ENCODE measurements around the gene PLA2G2C. TPM values are rescaled to one million over a fixed set of nuclear protein-coding genes. Genes with fewer than 3 reads are reported as not detected.
A peak's percentile ranks its signal among the peaks of the same experiment; 100 is the strongest.

PLA2G2C gene
- total and polyA plus RNA-seq, 2 of the 13 experiments (the other 11 are each of a cell fraction or from before 2014, with no cell fraction given) = not detected

- Histone ChIP-seq H4K20me1 (ENCODE audit: insufficient read depth, low read length) (no peaks in the 10 kb centered on the region), H3K9me3 (ENCODE audit: low read length) (no peaks in the 10 kb centered on the region), H3K27me3 (ENCODE audit: control insufficient read depth in 1 of 2, insufficient read depth in 2 of 2, low read length in 2 of 2) (peaks cover 3 to 22% of the 10 kb centered on the region in 2 experiments; a peak in 3 of 5 replicates), H2AFZ (ENCODE audit: low read length) (no peak overlapping the region), H3K79me2 (ENCODE audit: insufficient read depth, low read length) (no peaks in the 10 kb centered on the region), H3K36me3 (replicated peaks in 1 of 2; ENCODE audit: control insufficient read depth in 1 of 2, insufficient read depth in 2 of 2, low read length in 2 of 2) (no peaks in the 10 kb centered on the region), H3K9ac (ENCODE audit: insufficient read depth, low read depth, low read length) (no peak overlapping the region), H3K4me2 (ENCODE audit: low read depth, low read length) (no peak overlapping the region), H3K4me1 (ENCODE audit: insufficient read depth, low read length) (peaks cover 5% of the 10 kb centered on the region; the same call in 1 of the 2 replicates), H3K27ac (ENCODE audit: extremely low read length, insufficient read depth, low read length) (no peak overlapping the region), H3K4me3 (replicated peaks in 1 of 3; ENCODE audit: insufficient read depth in 1 of 3, low read depth in 2 of 3, low read length in 3 of 3) (no peak overlapping the region)
- 33% methylated on average over 3 of the region's 3 CpGs for whole genome bisulfite sequencing (ENCODE audit: low lambda C conversion rate)
- FAIRE-seq (no peak), ATAC-seq (no peak), DNase-seq (ENCODE audit: low spot score) (no peak)
- BruUV-seq (replicated peaks) = no TSS peak
- in situ Hi-C loops (cut with HindIII; ENCODE audit: extremely low pct_ligation_motif_present, low pct_unique_long_range_greater_than_20kb) (loop anchor here (10.0 kb wide), 1 partner anchor 225 kb away; the partner anchor contains the start of gene PLA2G2A), intact Hi-C loops (cut with micrococcal nuclease; ENCODE audit: unreplicated experiment) (no loop called here)
- ChIA-PET POLR2A (no interaction called here), CTCF (ENCODE audit: low intra/inter-chr PET ratio, low total read pairs) (no interaction called here)
- no peak for TF ChIP-seq ZNF639 (CRISPR knock-in tag; conservative IDR thresholded peaks at IDR 0.05)
- no peak for TF ChIP-seq ZNF605 (CRISPR knock-in tag; IDR thresholded peaks at IDR 0.05)
- no peak for TF ChIP-seq ZNF572 (CRISPR knock-in tag; IDR thresholded peaks at IDR 0.05)
- TF ChIP-seq ETV6 (CRISPR knock-in tag; conservative IDR thresholded peaks at IDR 0.05) = no peak
Measured at GRCh38 chr1:20199403-20199802, 13.1 kb upstream of the PLA2G2C start.

GRCh38 chr1:20198918-20199317 lies 12.6 kb upstream of the PLA2G2C start:
- WGBS (ENCODE audit: low lambda C conversion rate) = 2% methylated on average over 7 of the region's 7 CpGs
- H4K20me1 ChIP-seq (ENCODE audit: insufficient read depth, low read length) = no peaks in the 10 kb centered on the region
- no peak overlapping the region for H2AFZ ChIP-seq (ENCODE audit: low read length)
- H3K27ac ChIP-seq (ENCODE audit: extremely low read length, insufficient read depth, low read length) = no peak overlapping the region
- CTCF ChIA-PET (ENCODE audit: low intra/inter-chr PET ratio, low total read pairs) = no interaction called here
- FAIRE-seq (no peak), ATAC-seq (no peak), DNase-seq (ENCODE audit: low spot score) (no peak)
- no peak overlapping the region for H3K9ac ChIP-seq (ENCODE audit: insufficient read depth, low read depth, low read length)
- H3K79me2 ChIP-seq (ENCODE audit: insufficient read depth, low read length) = no peaks in the 10 kb centered on the region
- no TSS peak for BruUV-seq (replicated peaks)
- no peak overlapping the region for H3K4me3 ChIP-seq (replicated peaks in 1 of 3; ENCODE audit: insufficient read depth in 1 of 3, low read depth in 2 of 3, low read length in 3 of 3)
- H3K36me3 ChIP-seq (replicated peaks in 1 of 2; ENCODE audit: control insufficient read depth in 1 of 2, insufficient read depth in 2 of 2, low read length in 2 of 2) = no peaks in the 10 kb centered on the region
- H3K4me1 ChIP-seq (ENCODE audit: insufficient read depth, low read length) = peaks cover 5% of the 10 kb centered on the region; the same call in 1 of the 2 replicates
- intact Hi-C loops (cut with micrococcal nuclease; ENCODE audit: unreplicated experiment) = no loop called here
- H3K4me2 ChIP-seq (ENCODE audit: low read depth, low read length) = no peak overlapping the region
- peaks cover 3 to 22% of the 10 kb centered on the region in 2 experiments; a peak in 3 of 5 replicates for H3K27me3 ChIP-seq (ENCODE audit: control insufficient read depth in 1 of 2, insufficient read depth in 2 of 2, low read length in 2 of 2)
- in situ Hi-C loops (cut with HindIII; ENCODE audit: extremely low pct_ligation_motif_present, low pct_unique_long_range_greater_than_20kb) = loop anchor here (10.0 kb wide), 1 partner anchor 224 kb away; the partner anchor contains the start of gene PLA2G2A
- POLR2A ChIA-PET = no interaction called here
- no peaks in the 10 kb centered on the region for H3K9me3 ChIP-seq (ENCODE audit: low read length)
- TF ChIP-seq BCL6 (CRISPR knock-in tag; IDR thresholded peaks at IDR 0.05) (peak; percentile 88), ZBTB42 (CRISPR knock-in tag; IDR thresholded peaks at IDR 0.05) (no peak), ZNF816 (CRISPR knock-in tag; IDR thresholded peaks at IDR 0.05; ENCODE audit: borderline replicate concordance) (no peak), ZNF850 (CRISPR knock-in tag; conservative IDR thresholded peaks at IDR 0.05) (no peak), ZNF570 (CRISPR knock-in tag; IDR thresholded peaks at IDR 0.05; ENCODE audit: borderline replicate concordance) (no peak)

Measured in HepG2 (cell line).